ENCODE results near the gene DAPK2.
"Not testable (repeated sequence)": the region's sequence is repeated elsewhere in the genome, so short reads cannot be mapped to it uniquely, and the experiment has no call there.

Gene DAPK2

GRCh38 chr15:64053674-64054073 is 7.4 kb upstream of the DAPK2 start:
- not testable (repeated sequence) for DNase-seq (ENCODE audit: low spot score)

- DNase-seq (ENCODE audit: low spot score): no peak
Observed at GRCh38 chr15:64052925-64053491, 6.7 kb upstream of the DAPK2 start.

- no peak for DNase-seq (ENCODE audit: low spot score)
Observed at GRCh38 chr15:64051407-64052259, 5.3 kb upstream of the DAPK2 start.

- no peak for DNase-seq (ENCODE audit: low spot score)
Observed at GRCh38 chr15:64051093-64051402, 4.8 kb upstream of the DAPK2 start.

GRCh38 chr15:64050281-64051092 is 4.2 kb upstream of the DAPK2 start:
- no peak for DNase-seq (ENCODE audit: low spot score)

- DNase-seq (ENCODE audit: low spot score): no peak
Observed at GRCh38 chr15:64048781-64049460, 2.6 kb upstream of the DAPK2 start.

GRCh38 chr15:64045774-64046420 is 388 bp downstream of the DAPK2 start:
- no peak for DNase-seq (ENCODE audit: low spot score)

- DNase-seq (ENCODE audit: low spot score): no peak
Observed at GRCh38 chr15:64045101-64045435, 1.2 kb downstream of the DAPK2 start.

GRCh38 chr15:64044300-64045100 is 1.8 kb downstream of the DAPK2 start:
- DNase-seq (ENCODE audit: low spot score): no peak

- DNase-seq (ENCODE audit: low spot score): no peak
Observed at GRCh38 chr15:64038878-64039610, 7.2 kb downstream of the DAPK2 start.

GRCh38 chr15:64037966-64038365 is 8.3 kb downstream of the DAPK2 start:
- no peak for DNase-seq (ENCODE audit: low spot score)

GRCh38 chr15:64037116-64037515 is 9.2 kb downstream of the DAPK2 start:
- no peak for DNase-seq (ENCODE audit: low spot score)

GRCh38 chr15:64035525-64035924 is 10.8 kb downstream of the DAPK2 start:
- no peak for DNase-seq (ENCODE audit: low spot score)

GRCh38 chr15:64034519-64034918 is 11.8 kb downstream of the DAPK2 start:
- no peak for DNase-seq (ENCODE audit: low spot score)

GRCh38 chr15:64032329-64032728 is 14.0 kb downstream of the DAPK2 start:
- no peak for DNase-seq (ENCODE audit: low spot score)

- DNase-seq (ENCODE audit: low spot score): no peak
Observed at GRCh38 chr15:64030123-64030522, 16.2 kb downstream of the DAPK2 start.

- no peak for DNase-seq (ENCODE audit: low spot score)
Observed at GRCh38 chr15:64029633-64030032, 16.7 kb downstream of the DAPK2 start.

- DNase-seq (ENCODE audit: low spot score): peak; percentile 98
Observed at GRCh38 chr15:64029110-64029509, 17.2 kb downstream of the DAPK2 start.

- DNase-seq (ENCODE audit: low spot score): no peak
Observed at GRCh38 chr15:64026591-64026990, 19.7 kb downstream of the DAPK2 start.
